ENCODE results near the gene DNAJB6.

Gene DNAJB6

DNA sequence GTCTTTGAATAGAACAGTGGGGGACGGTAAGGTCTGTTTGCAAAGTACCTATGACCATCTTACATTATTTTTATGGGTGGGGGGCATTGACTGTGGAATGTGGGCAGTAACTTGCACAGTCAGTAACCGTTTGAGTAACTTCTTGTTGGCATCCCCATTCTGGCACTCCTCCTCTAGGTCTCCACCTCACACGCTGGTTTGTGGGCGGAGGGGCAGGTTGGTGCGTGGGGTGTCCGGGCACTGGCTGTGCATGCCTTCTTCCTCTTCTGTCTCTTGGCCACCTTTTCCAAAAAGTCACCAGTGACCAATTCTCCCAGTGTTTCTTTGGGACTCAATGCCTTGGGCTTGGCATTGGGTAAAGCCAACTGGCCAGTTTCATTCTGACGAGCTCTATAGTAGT is 43.6 kb downstream of the DNAJB6 start:
- TF ChIP-seq POLR2A (IDR thresholded peaks at IDR 0.05; ENCODE audit: extremely low read depth, insufficient read length), result no peak
- TF ChIP-seq, protein P1, sequence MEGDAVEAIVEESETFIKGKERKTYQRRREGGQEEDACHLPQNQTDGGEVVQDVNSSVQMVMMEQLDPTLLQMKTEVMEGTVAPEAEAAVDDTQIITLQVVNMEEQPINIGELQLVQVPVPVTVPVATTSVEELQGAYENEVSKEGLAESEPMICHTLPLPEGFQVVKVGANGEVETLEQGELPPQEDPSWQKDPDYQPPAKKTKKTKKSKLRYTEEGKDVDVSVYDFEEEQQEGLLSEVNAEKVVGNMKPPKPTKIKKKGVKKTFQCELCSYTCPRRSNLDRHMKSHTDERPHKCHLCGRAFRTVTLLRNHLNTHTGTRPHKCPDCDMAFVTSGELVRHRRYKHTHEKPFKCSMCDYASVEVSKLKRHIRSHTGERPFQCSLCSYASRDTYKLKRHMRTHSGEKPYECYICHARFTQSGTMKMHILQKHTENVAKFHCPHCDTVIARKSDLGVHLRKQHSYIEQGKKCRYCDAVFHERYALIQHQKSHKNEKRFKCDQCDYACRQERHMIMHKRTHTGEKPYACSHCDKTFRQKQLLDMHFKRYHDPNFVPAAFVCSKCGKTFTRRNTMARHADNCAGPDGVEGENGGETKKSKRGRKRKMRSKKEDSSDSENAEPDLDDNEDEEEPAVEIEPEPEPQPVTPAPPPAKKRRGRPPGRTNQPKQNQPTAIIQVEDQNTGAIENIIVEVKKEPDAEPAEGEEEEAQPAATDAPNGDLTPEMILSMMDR (IDR thresholded peaks at IDR 0.05; ENCODE audit: low read depth, low read length), result no peak
- TF ChIP-seq MYC (IDR thresholded peaks at IDR 0.05; ENCODE audit: low read depth, low read length), result no peak
- TF ChIP-seq, protein P2, sequence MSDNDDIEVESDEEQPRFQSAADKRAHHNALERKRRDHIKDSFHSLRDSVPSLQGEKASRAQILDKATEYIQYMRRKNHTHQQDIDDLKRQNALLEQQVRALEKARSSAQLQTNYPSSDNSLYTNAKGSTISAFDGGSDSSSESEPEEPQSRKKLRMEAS (IDR thresholded peaks at IDR 0.05; ENCODE audit: low read depth, low read length), result no peak
- no peak for DNase-seq (ENCODE audit: low read depth)
- no peak overlapping the region for H3K4me3 ChIP-seq (ENCODE audit: low read depth, low read length)

DNA sequence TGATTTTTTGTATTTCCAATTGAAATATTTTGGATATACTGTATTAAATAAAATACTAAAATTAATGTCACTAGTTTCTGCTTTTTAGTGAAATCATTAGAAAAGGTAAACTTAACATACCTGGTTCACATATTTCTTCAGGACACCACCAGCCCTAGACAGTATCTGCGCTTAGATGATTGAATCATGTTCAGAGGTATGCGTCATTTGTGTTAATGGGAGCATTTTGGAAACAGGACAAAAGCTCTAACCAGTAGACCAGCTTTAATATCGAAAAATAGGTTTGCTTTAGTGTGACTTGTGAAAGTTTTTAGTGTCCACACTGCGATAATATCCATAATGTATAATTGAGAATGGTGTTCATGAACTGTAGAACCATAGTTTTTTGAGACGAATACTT is 47.1 kb downstream of the DNAJB6 start:
- TF ChIP-seq, protein P1 (IDR thresholded peaks at IDR 0.05; ENCODE audit: low read depth, low read length), result no peak
- TF ChIP-seq, protein P2 (IDR thresholded peaks at IDR 0.05; ENCODE audit: low read depth, low read length), result no peak
- no peak for TF ChIP-seq POLR2A (IDR thresholded peaks at IDR 0.05; ENCODE audit: extremely low read depth, insufficient read length)
- no peak for TF ChIP-seq MYC (IDR thresholded peaks at IDR 0.05; ENCODE audit: low read depth, low read length)
- no peak for DNase-seq (ENCODE audit: low read depth)
- no peak overlapping the region for H3K4me3 ChIP-seq (ENCODE audit: low read depth, low read length)

DNA sequence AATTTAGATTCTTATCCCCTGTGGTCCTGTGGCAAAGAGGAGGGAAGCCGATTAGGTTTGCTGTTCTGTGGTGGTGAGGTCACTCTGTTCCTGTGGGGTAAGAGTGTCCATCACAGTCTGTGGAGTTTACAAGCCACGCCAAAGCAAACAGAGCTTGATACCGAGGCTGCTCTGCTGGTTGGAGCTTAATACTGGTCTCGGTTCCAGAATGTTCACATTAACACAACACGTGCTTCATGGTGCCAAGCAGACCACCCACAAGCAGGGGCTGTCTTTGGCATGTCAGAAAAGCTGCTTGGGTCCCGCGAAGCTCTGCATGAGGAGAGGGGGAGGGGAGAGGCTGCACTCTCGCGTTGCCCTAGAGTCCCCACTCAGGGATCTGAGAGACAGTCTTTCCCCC is 47.5 kb downstream of the DNAJB6 start:
- DNase-seq (ENCODE audit: low read depth), result no peak
- TF ChIP-seq POLR2A (IDR thresholded peaks at IDR 0.05; ENCODE audit: extremely low read depth, insufficient read length) (no peak), MYC (IDR thresholded peaks at IDR 0.05; ENCODE audit: low read depth, low read length) (no peak)
- TF ChIP-seq, protein P1 (IDR thresholded peaks at IDR 0.05; ENCODE audit: low read depth, low read length), result no peak
- TF ChIP-seq, protein P2 (IDR thresholded peaks at IDR 0.05; ENCODE audit: low read depth, low read length), result no peak
- H3K4me3 ChIP-seq (ENCODE audit: low read depth, low read length), result no peak overlapping the region

DNA sequence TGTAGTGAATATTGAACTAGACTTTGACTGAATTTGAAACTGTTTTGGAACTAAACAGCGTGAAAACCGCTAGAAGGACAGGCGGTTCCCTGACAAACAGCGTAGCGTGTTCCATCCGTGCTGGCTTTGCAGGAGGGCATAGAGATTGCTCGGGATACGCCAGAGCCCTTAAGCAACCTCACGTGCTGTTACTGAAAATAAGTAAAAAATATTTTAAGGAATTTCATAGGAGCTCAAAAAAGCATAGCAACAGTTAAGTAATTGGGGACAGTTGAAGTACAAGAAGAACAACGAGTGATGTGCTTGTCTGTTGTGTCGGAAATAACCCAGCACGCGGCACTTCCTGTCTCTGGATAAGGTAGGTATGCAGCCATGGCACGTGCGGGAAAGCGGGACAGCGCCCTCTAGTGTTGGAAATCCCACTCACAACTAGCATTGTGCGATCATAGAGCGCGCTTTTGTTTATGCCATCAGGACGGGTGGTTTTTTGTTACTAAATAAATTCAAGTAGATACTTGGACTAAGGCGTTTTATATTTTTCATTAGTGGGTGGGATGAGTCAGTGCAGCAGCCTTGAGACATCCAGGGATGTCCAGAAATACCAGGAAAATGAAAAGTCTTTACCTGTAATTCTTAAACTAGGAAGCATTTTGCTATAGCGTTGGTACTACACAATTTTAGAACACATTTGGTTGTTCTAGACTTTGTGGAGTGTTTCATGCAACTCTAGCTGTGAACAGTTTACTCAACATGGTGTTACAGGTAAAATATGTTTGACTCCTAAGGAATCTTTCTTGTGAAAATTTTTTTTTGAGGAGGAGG is 50.4 kb downstream of the DNAJB6 start:
- H3K4me3 ChIP-seq (ENCODE audit: low read depth, low read length), result no peak overlapping the region
- DNase-seq (ENCODE audit: low read depth), result peak; percentile 95
- peak; percentile 100 for TF ChIP-seq MYC (IDR thresholded peaks at IDR 0.05; ENCODE audit: low read depth, low read length)
- TF ChIP-seq, protein P1 (IDR thresholded peaks at IDR 0.05; ENCODE audit: low read depth, low read length), result peak; percentile 95
- TF ChIP-seq POLR2A (IDR thresholded peaks at IDR 0.05; ENCODE audit: extremely low read depth, insufficient read length), result no peak
- TF ChIP-seq, protein P2 (IDR thresholded peaks at IDR 0.05; ENCODE audit: low read depth, low read length), result peak; percentile 100

DNA sequence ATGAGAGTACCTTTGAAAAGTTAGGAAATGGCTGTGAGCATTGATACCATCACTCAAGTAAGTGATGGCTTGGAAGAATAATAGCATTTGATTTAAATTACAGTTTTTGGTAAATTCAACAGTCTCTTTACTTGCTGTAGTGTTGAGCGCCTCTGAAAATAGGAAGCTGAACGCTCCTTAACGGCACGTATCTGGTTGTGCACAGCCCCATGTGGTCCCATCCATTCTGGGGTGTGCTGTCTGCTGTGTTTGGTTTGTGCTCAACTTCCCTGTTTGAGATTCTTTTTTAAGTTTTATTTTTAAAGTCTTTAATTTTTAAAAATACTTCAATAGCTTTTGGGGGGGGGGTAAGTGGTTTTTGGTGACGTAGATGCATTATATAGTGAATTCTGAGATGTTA is 51.5 kb downstream of the DNAJB6 start:
- no peak for DNase-seq (ENCODE audit: low read depth)
- TF ChIP-seq, protein P2 (IDR thresholded peaks at IDR 0.05; ENCODE audit: low read depth, low read length), result no peak
- TF ChIP-seq MYC (IDR thresholded peaks at IDR 0.05; ENCODE audit: low read depth, low read length), result no peak
- TF ChIP-seq POLR2A (IDR thresholded peaks at IDR 0.05; ENCODE audit: extremely low read depth, insufficient read length), result no peak
- TF ChIP-seq, protein P1 (IDR thresholded peaks at IDR 0.05; ENCODE audit: low read depth, low read length), result no peak
- H3K4me3 ChIP-seq (ENCODE audit: low read depth, low read length), result no peak overlapping the region
